H7 (cell line): Measurements from ENCODE around the gene PPME1. TPM values are rescaled to one million over a fixed set of nuclear protein-coding genes. Genes with fewer than 3 reads are reported as not detected.

Source experiments
- DNase-seq: peaks from one replicate; pipeline ENCODE4 v3.0.0; 2012
- H3K27me3 ChIP-seq: 2 replicates; pipeline ENCODE4 v1.6.0; 2011; ENCODE audit warnings: mild to moderate bottlenecking, low read length; ENCODE audit not compliant: control insufficient read depth, insufficient read depth
- H3K36me3 ChIP-seq: replicated peaks from 2 replicates; pipeline ENCODE4 v1.5.1; 2011; ENCODE audit warnings: low read length; ENCODE audit not compliant: control insufficient read depth, insufficient read depth
- H3K4me3 ChIP-seq: 2 replicates; pipeline ENCODE4 v1.5.1; 2011; ENCODE audit warnings: low read depth, mild to moderate bottlenecking, control low read depth, low read length, moderate library complexity; ENCODE audit not compliant: insufficient read depth
- total RNA-seq: library from RNA; depleted of rRNA; stranded (reverse); fragments of >200 nt; shearing (Covaris generic); gene quantifications from 2 replicates; pipeline ENCODE4 v1.2.3, GENCODE V29; 2014

Gene PPME1
- total RNA-seq, 1 experiment from 2014 or later: 38.6 TPM

DNA sequence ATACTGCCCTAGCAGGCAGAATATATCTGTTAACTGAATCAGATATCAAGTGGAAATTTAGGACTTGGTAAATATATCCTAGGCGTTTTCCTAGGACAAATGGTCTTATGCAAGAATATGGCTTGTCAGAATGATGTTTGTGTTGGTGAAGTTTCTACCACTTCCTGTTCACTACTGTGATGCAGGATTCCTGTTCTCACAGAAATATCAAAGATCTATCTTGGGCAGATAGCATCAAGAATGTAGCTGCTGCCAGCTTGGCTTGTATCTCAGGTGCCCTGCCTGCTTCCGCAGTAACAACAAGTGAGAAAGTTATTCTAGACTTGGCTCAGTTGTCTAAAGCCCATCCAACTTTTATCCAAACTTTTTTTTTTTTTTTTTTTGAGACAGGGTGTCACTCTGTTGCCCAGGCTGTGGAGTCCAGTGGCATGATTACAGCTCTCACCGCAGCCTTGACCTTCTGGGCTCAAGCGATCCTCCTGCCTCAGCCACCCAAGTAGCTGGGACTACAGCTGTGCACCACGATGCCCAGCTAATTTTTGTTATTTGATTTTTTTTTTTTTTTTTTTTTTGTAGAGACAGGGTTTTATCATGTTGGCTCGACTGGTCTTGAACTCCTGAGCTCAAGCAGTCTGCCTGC is 61.3 kb downstream of the PPME1 start:
- DNase-seq: no peak
- Histone ChIP-seq H3K27me3 (no peaks in the 10 kb centered on the region), H3K36me3 (no peaks in the 10 kb centered on the region; the same call in 1 of the 2 replicates), H3K4me3 (no peak overlapping the region)

DNA sequence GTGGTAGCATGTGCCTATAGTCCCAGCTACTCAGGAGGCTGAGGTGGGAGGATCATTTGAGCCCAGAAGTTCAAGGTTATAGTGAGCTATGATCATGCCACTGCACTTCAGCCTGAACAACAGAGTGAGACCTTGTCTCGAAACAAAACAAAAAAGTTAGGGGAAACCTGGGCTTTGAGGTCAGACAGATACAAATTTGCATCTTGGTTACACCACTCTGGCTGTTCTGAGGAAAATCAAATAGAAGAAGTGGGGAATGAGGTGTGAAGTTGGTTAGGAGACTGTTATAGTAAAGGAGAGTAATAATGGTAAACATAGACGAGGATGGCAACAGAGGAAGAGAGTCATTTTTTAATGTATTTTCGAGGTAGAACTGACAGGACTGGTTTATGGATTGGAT is 62.6 kb downstream of the PPME1 start:
- DNase-seq: no peak
- no peak overlapping the region for H3K4me3 ChIP-seq
- no peaks in the 10 kb centered on the region; the same call in 1 of the 2 replicates for H3K36me3 ChIP-seq
- H3K27me3 ChIP-seq: no peaks in the 10 kb centered on the region

DNA sequence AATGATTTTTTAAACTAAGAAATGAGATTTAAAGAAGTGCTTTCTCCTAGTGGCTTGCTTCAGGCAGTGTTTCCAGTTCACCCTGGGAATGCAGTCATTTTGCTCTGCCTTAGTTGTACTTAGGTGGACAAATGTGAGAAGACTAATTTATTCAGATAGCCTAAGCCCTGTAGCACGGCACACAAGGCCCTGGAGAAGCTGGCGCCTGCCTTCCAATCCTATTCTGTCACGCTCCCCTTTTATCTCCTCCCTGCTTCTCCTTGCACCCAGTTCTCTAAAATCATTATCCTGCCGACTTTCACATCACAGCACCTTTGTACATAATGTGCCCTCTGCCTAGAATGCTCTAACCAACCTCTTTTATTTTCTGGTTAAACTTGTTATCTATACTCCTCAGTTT is 64.0 kb downstream of the PPME1 start:
- Histone ChIP-seq H3K36me3 (peaks cover 2% of the 10 kb centered on the region), H3K27me3 (no peaks in the 10 kb centered on the region), H3K4me3 (no peak overlapping the region)
- no peak for DNase-seq

DNA sequence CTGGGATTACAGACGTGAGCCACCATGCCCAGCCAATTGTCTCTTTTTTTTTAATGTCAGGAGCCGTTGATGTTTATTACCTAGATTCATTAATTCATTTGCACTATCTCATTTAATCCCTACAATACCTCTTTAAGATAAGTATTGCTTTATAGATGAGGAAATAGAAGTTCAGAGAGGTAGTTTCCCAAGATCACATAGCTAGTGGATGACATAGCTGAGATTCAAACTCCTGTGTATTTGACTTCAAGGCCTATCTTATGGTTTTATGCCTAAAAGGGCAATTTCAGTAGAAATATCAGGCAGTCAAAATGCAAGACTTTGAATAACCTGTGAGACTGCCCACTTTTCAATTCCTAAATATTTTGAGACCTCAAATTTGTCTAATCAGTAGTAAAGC is 66.5 kb downstream of the PPME1 start:
- Histone ChIP-seq H3K27me3 (no peaks in the 10 kb centered on the region), H3K36me3 (peaks cover 2% of the 10 kb centered on the region), H3K4me3 (no peak overlapping the region)
- no peak for DNase-seq

DNA sequence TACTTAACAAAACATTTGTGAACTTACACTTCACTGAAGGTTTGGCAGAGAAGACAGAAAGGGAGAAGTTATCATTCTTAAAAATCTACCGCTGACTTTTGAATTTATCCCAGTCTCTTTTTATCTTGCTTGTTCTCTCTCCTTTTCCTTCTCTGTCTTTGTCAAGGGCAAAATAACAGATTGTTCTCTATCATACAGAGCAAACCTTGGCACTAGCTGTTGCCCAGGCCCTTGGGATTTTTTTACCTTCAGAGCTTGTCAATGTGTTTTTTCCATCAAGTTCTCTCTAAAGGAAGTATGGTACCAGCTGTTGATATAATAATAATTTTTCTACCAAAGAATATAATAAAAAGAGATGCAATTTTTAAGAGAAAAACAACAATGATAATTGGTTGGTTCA is 67.2 kb downstream of the PPME1 start:
- no peak for DNase-seq
- H3K4me3 ChIP-seq: no peak overlapping the region
- no peaks in the 10 kb centered on the region for H3K27me3 ChIP-seq
- peaks cover 2% of the 10 kb centered on the region for H3K36me3 ChIP-seq

DNA sequence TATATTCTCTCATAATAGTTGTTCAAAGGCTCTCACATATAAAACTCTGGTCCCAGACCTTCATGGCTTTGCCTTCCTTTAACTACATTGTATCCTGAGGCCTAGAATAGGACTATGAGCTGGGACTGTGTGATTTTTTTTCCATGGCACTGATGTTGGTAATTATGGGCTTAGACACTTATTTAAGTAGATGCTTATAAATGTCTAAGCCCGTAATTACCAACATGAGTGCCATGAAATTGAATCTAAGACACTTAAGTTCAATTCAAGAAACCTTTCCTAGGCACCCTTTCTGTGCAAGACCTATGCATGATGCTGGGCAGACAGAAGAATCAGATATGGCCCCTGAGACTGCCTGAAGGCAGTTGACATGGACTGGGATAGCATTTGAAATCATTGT is 77.4 kb downstream of the PPME1 start:
- DNase-seq: no peak
- Histone ChIP-seq H3K4me3 (no peak overlapping the region), H3K27me3 (peaks cover 3% of the 10 kb centered on the region; the same call in 1 of the 2 replicates), H3K36me3 (peaks cover 2% of the 10 kb centered on the region; the same call in 1 of the 2 replicates)

DNA sequence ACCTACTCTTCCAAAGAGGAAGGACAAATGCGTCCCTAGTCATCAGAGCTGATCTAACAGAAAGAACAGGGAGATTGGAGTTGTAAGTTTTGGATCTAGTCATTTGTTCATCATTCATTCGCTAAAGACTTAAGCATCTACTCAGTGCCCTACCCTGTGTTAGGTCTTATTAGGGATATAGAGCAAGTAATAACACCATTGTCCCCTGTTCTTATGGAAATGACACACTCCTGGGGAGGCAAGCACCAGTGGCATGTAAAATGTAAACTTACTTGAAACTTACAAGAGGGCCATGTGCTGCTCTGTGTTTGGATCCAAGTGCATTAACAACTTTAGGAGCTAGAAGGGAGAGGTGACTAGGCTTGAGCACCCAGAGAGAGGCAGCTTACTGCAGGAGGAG is 78.4 kb downstream of the PPME1 start:
- DNase-seq: no peak
- peaks cover 3% of the 10 kb centered on the region; the same call in 1 of the 2 replicates for H3K27me3 ChIP-seq
- no peak overlapping the region for H3K4me3 ChIP-seq
- peaks cover 6% of the 10 kb centered on the region for H3K36me3 ChIP-seq

DNA sequence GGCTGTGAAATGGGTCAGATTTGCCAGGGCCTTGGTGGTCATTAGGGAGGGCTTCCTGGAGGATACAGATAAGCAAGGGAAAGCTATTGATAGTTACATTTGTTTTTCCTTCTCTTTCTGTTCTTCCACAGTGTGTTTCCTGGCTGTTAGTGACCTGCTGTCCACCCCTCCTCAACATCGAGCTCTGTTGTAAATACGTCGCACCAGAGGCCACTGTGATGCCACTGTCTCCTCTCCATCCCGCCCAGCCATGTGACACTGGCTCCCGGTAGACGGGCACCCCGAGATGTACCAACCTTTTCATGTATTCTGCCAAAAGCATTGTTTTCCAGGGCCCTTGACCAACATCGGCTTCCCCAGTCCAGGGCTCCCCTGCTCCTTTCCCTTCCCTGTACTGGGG is 82.3 kb downstream of the PPME1 start:
- no peak overlapping the region for H3K4me3 ChIP-seq
- no peaks in the 10 kb centered on the region; the same call in 1 of the 2 replicates for H3K27me3 ChIP-seq
- no peak for DNase-seq
- H3K36me3 ChIP-seq: peaks cover 6% of the 10 kb centered on the region

DNA sequence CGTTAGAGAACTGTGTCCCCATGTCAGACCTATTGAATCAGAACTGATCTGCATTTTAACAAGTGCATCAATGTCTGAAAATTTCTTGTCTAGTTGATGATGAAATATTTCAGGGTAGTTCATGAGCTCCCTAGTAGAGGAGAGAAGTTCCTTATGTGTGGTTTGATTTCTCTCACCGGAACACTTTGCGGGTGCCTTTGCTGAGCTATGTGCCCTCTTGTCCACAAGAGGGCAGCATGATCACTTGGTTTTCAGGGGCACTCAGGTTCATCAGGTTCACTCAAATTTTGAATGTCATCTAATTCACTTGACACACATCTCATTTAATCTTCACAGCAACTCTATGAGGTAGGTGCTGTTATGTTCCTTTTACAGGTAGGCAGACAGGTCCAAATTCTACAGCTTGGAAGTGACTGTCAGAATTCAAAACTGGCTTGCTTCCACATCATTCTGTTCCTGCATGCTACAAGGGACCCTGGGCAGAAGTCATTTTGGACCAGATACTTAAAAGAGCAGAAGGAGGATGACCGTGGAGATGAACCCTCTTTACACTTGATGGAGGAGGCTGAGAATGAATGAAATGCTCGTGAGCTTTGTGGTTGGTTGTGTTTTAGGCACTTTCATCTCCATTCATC is 84.8 kb downstream of the PPME1 start:
- Histone ChIP-seq H3K36me3 (peaks cover 6% of the 10 kb centered on the region), H3K4me3 (no peak overlapping the region), H3K27me3 (no peaks in the 10 kb centered on the region; the same call in 1 of the 2 replicates)
- DNase-seq: peak; percentile 75

DNA sequence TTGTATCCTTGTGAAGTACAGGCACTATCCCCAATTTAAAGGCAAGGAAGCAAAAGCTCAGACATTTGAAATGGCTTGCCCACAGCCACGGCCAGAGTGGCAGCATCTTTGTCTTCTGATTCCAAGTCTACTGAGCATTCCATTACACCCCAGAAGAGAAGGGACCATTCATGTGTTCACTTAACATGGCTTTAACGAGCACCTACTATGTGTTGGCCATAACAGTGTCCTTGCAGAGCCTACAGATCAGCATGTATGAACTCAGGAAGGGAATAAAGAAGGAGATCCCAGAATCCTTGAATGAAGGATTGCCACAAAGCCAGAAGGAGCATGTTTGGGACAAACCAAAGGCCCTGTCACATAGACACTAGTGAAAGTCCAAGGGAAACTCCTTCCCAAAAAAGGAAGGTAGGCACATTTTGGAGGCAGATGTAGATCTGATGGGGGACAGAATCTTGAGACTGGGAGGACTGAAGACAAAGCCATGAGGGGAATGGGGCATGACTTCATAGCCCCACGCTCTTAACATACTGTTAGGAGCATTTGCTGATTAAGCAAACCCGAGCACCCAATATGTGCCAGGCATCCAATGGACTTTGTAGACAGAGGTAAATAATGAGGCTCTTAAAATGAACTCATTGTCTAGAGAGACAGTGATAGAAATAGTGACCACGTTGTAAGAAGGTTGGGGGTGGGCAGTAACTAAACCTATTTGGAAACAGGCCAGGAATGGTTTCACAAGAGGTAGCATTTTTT is 85.5 kb downstream of the PPME1 start:
- H3K4me3 ChIP-seq: no peak overlapping the region
- H3K36me3 ChIP-seq: peaks cover 5% of the 10 kb centered on the region
- H3K27me3 ChIP-seq: no peaks in the 10 kb centered on the region; the same call in 1 of the 2 replicates
- DNase-seq: no peak

DNA sequence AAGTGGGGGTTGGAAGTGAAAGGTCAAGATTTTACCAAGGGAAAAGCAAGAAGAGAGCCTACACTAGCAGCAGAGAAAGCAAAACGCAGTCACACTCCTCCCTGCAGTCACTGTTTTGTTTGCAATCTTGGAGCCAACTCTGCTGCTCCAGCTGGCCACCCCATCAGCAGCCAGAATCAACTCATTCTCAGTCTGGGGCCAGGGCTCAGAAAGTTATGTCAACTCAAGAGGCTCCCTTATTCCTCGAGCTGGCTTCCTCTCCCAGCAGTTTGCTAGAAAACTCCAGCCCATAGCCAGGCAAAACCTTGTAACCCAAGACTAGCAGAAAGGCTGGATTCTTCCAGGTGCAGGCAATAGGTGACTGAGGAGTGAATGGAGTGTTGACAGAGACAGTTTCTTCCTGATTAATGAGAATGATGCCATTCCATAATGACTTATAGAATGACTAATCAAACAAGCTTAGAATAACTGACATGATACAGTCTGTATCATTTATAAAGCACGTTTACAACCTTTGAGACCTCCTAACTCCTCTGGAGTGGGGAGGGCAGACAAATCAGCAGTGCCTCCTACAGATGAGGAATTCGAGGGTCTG is 87.0 kb downstream of the PPME1 start:
- DNase-seq: no peak
- peaks cover 5% of the 10 kb centered on the region for H3K36me3 ChIP-seq
- H3K4me3 ChIP-seq: no peak overlapping the region
- no peaks in the 10 kb centered on the region; the same call in 1 of the 2 replicates for H3K27me3 ChIP-seq

DNA sequence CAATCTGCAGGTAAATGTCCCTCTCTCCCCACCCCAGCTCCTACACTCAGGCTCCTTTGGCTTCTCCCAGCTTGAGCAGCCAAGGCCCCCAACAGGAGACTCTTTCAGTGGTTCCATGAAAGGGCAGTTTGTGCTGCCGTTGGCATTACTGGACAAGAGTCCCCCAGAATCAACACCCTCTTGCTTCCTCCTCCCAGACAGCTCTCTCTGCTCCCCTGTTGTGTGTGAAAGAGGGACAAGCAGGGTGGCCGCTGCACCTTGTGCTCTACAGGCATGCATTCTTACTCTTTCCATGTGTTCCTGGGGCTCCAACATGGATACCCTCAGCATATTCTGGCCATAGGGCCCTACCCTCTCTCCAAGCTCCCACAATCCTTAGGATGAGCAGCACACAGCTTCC is 91.6 kb downstream of the PPME1 start:
- Histone ChIP-seq H3K27me3 (no peaks in the 10 kb centered on the region; the same call in 1 of the 2 replicates), H3K4me3 (no peak overlapping the region), H3K36me3 (no peaks in the 10 kb centered on the region)
- no peak for DNase-seq

DNA sequence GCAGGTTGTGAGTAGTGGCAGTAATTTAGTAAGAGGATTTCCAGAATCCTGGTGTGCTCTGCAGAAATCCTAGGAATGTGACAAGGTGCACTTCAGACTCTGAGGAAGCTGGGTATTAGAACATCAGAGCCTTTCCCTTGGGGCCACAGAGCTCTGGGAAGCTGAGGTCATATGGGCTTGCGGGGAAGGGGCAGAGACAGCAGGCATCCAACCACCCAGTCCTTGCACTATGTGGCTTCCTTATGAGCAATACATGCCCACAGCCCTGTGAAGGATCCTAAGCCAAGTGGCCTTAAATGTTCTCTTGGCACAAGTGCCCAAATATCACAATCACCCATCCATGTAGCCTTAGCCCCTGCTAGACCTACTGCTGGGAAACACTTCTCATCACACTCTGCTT is 94.2 kb downstream of the PPME1 start:
- Histone ChIP-seq H3K4me3 (no peak overlapping the region), H3K27me3 (no peaks in the 10 kb centered on the region; the same call in 1 of the 2 replicates), H3K36me3 (no peaks in the 10 kb centered on the region)
- no peak for DNase-seq

DNA sequence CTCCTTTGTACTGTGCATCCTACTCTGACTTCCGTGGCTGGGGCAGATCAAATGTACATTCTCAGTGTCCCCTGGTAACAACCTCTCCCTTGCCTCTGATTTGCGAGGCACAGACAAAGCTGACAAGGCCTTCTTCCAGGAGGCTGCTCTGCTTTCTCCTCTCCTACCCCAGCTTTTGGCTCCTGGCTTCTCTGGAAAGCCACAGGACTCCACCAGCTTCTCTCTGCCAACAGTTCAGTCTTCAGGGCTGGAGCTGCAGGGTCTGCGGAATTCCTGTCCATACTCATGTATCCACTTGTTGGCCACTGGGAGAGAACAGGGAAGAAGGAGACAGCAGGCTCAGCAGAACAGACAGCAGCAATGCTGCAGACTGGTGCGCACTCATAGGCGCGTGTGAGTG is 95.9 kb downstream of the PPME1 start:
- no peaks in the 10 kb centered on the region; the same call in 1 of the 2 replicates for H3K27me3 ChIP-seq
- DNase-seq: no peak
- H3K36me3 ChIP-seq: no peaks in the 10 kb centered on the region
- no peak overlapping the region for H3K4me3 ChIP-seq
